ENCODE results near the gene FAM3A. TPM values are rescaled to one million over a fixed set of nuclear protein-coding genes. Genes with fewer than 3 reads are reported as not detected.

FAM3A gene
- total RNA-seq, 4 donors from 2014 or later, result 30.5 to 50.8 (median 40.9) TPM

GRCh38 chrX:154467556-154467955, 48.5 kb downstream of the FAM3A start:
- intact Hi-C loops (cut with DNase I), result no loop called here
- H3K36me3 ChIP-seq, result peaks cover 0 to 88% (median 0%) of the 10 kb centered on the region in 3 donors

GRCh38 chrX:154466907-154467306, 49.1 kb downstream of the FAM3A start:
- Histone ChIP-seq H3K36me3 (peaks cover 0 to 88% (median 0%) of the 10 kb centered on the region in 3 donors), H3K27ac (no peak overlapping the region), H3K4me3 (no peak overlapping the region), H3K27me3 (no peaks in the 10 kb centered on the region), H3K9me3 (no peaks in the 10 kb centered on the region), H3K4me1 (no peaks in the 10 kb centered on the region)
- DNase-seq, result no peak
- TF ChIP-seq CTCF (IDR thresholded peaks at IDR 0.05) (no peak), POLR2A (IDR thresholded peaks at IDR 0.05) (no peak)
- intact Hi-C loops (cut with DNase I), result no loop called here
- no CpG with 5 or more reads among the region's 15 CpGs for WGBS, 2 donors

More at GRCh38 chrX:154467556-154467955, 48.5 kb downstream of the FAM3A start:
- Histone ChIP-seq H3K4me3 (no peak overlapping the region), H3K9me3 (no peaks in the 10 kb centered on the region), H3K27ac (no peak overlapping the region), H3K27me3 (no peaks in the 10 kb centered on the region), H3K4me1 (no peaks in the 10 kb centered on the region)
- DNase-seq, result no peak
- TF ChIP-seq POLR2A (IDR thresholded peaks at IDR 0.05) (no peak), CTCF (IDR thresholded peaks at IDR 0.05) (no peak)
- 96% methylated on average over 4 of the region's 21 CpGs; no CpG with 5 or more reads in 1 of the 2 donors for WGBS, 2 donors

- H3K27ac ChIP-seq, result no peak overlapping the region
- intact Hi-C loops (cut with DNase I), result no loop called here
- no peak overlapping the region for H3K4me3 ChIP-seq
- H3K9me3 ChIP-seq, result no peaks in the 10 kb centered on the region
- TF ChIP-seq CTCF (IDR thresholded peaks at IDR 0.05), result no peak
- TF ChIP-seq POLR2A (IDR thresholded peaks at IDR 0.05), result no peak
- 92% methylated on average over 5 of the region's 32 CpGs; no CpG with 5 or more reads in 1 of the 2 donors for WGBS, 2 donors
- no peaks in the 10 kb centered on the region for H3K4me1 ChIP-seq
- peaks cover 0 to 83% (median 0%) of the 10 kb centered on the region in 3 donors for H3K36me3 ChIP-seq
- DNase-seq, result no peak
- no peaks in the 10 kb centered on the region for H3K27me3 ChIP-seq
Measured at GRCh38 chrX:154466036-154466435, 50.0 kb downstream of the FAM3A start.

- intact Hi-C loops (cut with DNase I), result no loop called here
- Histone ChIP-seq H3K27me3 (no peaks in the 10 kb centered on the region), H3K36me3 (peaks cover 0 to 78% (median 0%) of the 10 kb centered on the region in 3 donors), H3K4me3 (no peak overlapping the region), H3K27ac (no peak overlapping the region), H3K9me3 (no peaks in the 10 kb centered on the region), H3K4me1 (peaks cover 0 to 2% (median 0%) of the 10 kb centered on the region in 3 donors)
- DNase-seq, result no peak
- TF ChIP-seq CTCF (IDR thresholded peaks at IDR 0.05), result no peak
- no peak for TF ChIP-seq POLR2A (IDR thresholded peaks at IDR 0.05)
- no CpG with 5 or more reads among the region's 14 CpGs for WGBS, 2 donors
Measured at GRCh38 chrX:154465601-154466000, 50.4 kb downstream of the FAM3A start.

- WGBS, 2 donors, result 98% methylated on average over 10 of the region's 28 CpGs; no CpG with 5 or more reads in 1 of the 2 donors
- Histone ChIP-seq H3K27ac (no peak overlapping the region), H3K4me1 (peaks cover 0 to 10% (median 3%) of the 10 kb centered on the region in 3 donors), H3K27me3 (no peaks in the 10 kb centered on the region), H3K9me3 (no peaks in the 10 kb centered on the region), H3K36me3 (peaks cover 0 to 71% (median 0%) of the 10 kb centered on the region in 3 donors), H3K4me3 (no peak overlapping the region)
- no peak for DNase-seq
- TF ChIP-seq CTCF (IDR thresholded peaks at IDR 0.05) (no peak), POLR2A (IDR thresholded peaks at IDR 0.05) (no peak)
- intact Hi-C loops (cut with DNase I), result no loop called here
Measured at GRCh38 chrX:154464806-154465365, 51.1 kb downstream of the FAM3A start.

Measured in esophagus squamous epithelium (tissue), 5 donors.